Activated effector memory CD4-positive, alpha-beta T cell treated with Interleukin-2 at 50 U/mL for 16 hours (primary cell): Measurements from ENCODE around the gene GET4.
"Not testable (repeated sequence)": the region's sequence is repeated elsewhere in the genome, so short reads cannot be mapped to it uniquely, and the experiment has no call there.

Experiments
- DNase-seq: peaks from one replicate; pipeline ENCODE4 v3.0.0-alpha.2; 2020

The GET4 gene

DNA sequence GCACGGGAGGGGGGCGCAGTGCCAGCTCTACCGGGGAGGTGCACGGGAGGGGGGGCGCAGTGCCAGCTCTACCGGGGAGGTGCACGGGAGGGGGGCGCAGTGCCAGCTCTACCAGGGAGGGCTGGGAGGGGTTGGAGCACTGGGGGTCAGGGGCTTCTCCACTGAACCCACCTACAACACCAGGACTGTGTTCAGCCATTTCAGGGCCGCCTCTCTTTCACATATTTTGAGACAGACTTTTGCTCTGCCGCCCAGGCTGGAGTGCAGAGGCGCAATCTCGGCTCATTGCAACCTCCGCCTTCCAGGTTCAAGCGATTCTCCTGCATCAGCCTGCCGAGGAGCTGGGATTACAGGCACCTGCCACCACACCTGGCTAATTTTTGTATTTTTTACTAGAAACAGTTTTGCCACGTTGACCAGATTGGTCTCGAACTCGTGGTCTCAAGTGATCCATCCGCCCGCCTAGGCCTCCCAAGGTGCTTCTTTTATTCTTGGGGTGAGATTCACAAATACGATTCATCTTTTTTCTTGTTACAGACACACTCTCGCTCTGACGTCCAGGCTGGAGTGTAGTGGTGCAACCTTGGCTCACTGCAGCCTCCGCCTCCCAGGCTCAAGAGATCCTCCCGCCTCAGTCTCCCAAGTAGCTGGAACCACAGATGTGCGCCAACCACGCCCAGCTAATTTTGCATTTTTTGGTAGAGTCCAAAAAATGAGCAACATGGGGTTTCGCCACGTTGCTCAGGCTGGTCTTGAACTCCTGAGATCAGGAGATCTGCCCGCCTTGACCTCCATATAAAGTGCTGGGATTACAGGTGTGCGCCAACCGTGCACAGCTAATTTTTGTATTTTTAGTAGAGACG, 41.1 kb downstream of the GET4 start:
- DNase-seq, result no peak

DNA sequence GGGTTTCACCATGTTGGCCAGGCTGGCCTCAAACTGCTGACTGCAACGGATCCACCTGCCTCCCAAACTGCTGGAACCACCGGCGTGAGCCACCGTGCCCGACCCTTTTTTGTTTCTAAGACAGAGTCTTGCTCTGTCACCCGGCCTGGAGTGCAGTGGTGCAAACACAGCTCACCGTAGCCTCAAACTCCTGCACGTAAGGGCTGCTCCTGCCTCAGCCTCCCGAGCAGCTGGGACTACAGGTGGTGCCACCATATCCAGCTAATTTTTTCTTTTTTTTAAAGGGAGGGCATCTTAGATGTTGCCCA, 41.7 kb downstream of the GET4 start:
- no peak for DNase-seq

DNA sequence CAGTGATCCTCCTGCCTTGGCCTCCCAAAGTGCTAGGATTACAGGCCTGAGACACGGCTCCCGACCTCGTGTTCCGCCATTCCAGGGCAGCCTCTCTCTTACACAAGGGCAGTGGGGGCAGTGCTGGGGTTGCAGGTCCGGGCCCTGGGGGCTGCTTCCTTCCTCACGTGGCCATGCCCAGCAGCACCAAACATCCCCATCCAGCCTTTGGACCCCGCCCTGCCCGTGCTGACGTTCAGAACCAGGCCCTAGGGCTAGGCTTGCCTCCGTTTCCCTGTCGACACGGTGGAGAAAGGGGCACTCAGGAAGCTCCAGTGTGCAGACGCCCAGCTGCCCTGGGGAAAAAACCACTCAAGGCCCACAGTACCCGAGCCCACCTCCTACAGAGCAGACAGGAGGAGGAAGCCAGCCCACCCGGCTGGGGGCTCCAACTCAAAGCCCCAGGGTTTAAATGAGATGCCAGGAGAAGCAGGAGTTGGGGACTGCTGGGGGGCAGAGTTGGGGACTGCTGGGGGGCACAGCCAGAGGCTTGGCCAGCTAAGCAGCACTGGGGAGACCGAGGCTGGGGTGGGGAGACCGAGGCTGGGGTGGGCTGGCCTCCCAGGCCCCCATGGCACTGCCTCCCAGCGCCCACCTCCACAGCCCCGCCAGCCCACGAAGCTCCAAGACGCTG, 42.2 kb downstream of the GET4 start:
- no peak for DNase-seq

- no peak for DNase-seq
Measured at GRCh38 chr7:919114-919442, 42.7 kb downstream of the GET4 start.

GRCh38 chr7:919924-920341, 43.6 kb downstream of the GET4 start:
- DNase-seq, result no peak

- no peak for DNase-seq
Measured at GRCh38 chr7:920351-921070, 44.2 kb downstream of the GET4 start.

GRCh38 chr7:921071-921461, 44.7 kb downstream of the GET4 start:
- DNase-seq, result no peak

GRCh38 chr7:921581-922333, 45.4 kb downstream of the GET4 start:
- no peak for DNase-seq

DNA sequence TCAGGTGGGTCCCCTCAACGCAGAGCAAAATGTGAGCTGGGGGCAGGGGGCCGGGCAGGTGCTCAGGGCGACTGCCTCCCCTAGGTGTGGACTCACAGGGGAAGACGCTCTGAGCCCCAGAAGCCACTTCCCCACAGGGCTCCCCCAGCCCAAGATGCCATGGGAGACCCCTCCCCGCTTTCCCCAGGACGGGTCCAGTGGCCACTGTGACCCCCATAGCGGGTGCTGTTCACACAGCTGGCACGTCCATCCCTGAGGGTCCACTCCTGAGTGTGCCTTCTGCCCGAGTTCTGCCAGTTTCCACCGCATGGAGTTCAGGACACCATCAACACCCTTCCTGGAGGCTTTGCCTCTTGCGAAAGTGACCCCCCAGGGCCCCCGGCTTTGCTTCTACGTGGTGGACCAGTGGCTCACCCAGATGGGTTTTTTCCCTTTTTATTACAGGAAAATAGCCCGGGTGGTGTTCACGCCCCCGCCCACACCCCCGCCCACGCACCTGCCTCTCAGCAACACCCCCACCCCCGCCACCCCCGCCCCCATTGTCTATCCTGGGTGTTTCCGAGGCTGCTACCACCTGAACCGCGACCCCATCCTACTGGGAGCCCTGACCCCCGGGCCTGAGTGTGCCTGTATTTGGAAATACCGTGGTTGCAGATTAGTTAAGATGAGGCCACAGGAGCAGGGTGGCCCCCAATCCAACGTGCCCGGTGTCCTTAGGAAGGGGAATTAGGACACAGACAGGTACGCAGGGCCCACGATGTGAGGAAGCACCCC, 46.2 kb downstream of the GET4 start:
- no peak for DNase-seq

- peak; percentile 91 for DNase-seq
Measured at GRCh38 chr7:923108-924041, 47.0 kb downstream of the GET4 start.

GRCh38 chr7:924042-924441, 47.7 kb downstream of the GET4 start:
- not testable (repeated sequence) for DNase-seq

- DNase-seq, result no peak
Measured at GRCh38 chr7:924541-925231, 48.3 kb downstream of the GET4 start.

DNA sequence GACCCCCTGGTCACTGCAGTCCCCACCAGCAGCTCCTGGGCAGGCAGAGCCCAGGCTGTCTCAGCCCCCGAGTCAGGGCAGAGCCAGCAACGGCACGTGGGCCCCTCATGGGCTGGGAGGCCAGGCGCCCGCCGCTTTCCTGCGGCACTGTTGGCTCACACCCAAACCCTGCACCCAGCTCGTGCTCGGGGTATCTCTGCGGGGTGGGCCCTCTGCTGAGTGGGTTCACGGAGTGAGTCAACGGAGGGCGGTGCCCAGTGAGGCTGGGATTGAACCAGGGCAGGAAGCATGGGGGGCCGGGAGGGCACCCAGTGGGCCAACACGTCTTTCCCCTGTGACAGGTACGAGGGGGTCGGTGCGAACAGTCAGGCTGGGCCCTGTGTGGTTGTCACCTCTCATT, 49.2 kb downstream of the GET4 start:
- no peak for DNase-seq

DNA sequence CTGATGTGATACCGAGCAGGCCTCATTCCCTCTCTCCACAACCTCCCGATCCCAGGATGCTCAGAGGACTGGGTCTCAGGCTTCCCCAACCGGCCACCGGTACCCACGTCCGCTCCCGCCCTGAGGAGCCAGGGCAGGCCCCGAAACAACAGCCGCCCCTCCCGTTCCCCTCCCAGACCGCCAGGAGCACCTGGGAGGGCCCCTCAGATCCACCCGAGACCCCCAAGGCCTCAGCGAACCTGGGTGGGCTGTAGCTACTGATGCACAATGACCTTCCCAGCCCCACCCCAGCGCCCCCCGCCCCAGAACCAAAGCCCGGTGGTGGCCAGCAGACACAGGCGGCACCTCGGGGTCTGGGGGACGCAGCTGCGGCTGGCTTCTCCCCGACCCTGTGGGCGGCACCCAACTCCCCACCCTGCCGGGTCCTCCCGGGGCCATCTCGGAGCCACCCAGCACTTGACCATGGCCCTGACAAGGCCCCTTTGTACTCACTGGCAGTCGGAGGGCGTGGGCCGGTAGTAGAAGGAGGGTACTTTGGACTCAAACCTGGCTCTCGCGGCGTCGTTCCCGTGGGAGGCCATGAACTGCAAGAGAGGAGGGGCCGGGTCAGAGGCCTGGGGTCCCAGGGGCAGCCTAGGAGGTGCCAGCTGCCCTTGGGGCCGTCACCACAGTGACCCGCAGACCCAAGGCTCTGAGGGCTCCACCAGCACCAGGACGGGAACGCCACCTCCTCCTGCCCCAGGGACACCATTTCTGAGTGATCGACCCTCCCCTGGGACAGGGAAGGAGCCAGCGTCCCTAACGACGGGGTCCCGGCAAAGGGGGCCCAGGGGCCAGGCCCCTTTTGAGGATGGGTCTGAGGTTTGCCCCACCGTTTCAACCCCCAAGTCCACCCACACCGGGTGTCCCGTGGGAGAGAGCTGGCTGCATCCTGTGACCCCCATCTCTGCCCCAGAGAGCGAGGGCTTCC, 50.0 kb downstream of the GET4 start:
- no peak for DNase-seq

DNA sequence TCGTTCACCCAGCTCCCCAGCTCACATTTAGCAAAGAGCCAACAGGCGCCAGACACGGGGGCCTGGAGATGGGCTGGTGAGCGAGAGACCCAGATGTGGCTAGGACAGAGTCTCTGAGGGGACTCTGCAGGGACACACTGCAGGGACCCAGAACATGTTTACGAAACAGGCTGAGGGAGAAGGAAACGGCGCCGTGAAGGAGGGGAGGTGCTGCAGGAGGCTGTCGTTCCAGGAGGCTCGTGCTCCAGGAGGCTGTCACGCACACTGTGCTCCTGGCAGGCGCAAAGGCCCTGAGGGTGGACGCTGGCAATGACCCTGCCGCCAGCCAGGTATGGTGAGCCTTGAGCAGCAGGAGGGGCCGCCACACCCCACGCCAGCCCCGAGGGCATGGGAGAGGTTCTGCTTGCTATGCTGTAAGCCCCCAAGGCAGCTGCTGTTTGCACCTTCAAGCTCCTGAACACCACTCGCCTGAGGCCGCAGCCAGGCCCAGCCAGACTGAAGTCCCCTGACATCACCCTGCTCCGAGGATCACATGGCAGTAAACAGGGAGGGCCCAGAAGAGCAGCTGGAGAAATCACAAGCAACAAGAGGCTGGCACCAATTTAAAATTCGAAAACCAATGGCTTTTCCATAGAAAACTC, 50.8 kb downstream of the GET4 start:
- DNase-seq, result no peak

- no peak for DNase-seq
Measured at GRCh38 chr7:929311-929711, 53.0 kb downstream of the GET4 start.

- no peak for DNase-seq
Measured at GRCh38 chr7:930975-931758, 54.8 kb downstream of the GET4 start.
